ENCODE data around the gene ZW10.
"Not testable (repeated sequence)": the region's sequence is repeated elsewhere in the genome, so short reads cannot be mapped to it uniquely, and the experiment has no call there.

Gene ZW10, protein sequence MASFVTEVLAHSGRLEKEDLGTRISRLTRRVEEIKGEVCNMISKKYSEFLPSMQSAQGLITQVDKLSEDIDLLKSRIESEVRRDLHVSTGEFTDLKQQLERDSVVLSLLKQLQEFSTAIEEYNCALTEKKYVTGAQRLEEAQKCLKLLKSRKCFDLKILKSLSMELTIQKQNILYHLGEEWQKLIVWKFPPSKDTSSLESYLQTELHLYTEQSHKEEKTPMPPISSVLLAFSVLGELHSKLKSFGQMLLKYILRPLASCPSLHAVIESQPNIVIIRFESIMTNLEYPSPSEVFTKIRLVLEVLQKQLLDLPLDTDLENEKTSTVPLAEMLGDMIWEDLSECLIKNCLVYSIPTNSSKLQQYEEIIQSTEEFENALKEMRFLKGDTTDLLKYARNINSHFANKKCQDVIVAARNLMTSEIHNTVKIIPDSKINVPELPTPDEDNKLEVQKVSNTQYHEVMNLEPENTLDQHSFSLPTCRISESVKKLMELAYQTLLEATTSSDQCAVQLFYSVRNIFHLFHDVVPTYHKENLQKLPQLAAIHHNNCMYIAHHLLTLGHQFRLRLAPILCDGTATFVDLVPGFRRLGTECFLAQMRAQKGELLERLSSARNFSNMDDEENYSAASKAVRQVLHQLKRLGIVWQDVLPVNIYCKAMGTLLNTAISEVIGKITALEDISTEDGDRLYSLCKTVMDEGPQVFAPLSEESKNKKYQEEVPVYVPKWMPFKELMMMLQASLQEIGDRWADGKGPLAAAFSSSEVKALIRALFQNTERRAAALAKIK

DNA sequence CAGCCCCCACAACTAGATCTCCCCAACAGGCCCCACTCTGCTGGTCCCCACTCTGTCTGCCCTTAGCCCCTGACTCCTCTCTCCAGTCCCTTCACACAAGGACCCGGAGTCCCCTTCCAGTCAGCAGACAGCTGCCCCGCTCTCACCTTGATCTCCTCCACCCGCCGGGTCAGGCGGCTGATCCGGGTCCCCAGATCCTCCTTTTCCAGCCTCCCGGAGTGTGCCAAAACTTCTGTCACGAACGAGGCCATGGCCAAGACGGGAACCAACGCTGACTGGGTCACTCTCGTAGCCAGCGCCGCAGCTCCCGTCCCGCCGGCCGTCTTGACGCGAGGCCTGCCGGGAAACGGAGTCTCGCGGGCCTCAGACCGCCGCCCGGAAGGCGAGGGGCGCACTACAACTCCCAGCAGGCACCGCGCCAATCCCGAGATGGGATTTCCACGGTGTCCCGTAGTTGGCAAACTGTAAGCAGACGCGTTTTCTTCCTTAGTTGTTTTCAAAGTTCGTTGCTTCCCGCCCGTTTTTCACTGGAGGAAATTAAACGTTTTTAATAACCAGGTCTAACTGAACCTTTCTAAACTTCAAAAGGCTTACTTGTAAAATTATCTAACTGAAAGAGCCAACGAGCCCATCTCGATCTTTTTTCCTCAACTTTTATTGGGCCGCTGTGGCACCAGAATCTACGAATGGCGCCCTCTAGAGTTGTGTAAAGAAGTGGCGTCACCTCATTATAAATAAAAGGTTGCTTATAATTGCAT lies at the start of gene ZW10:
TSS of gene ZW10 (minus strand) at position 277 of the 758 bp plus-strand sequence. CDS start at position 251, 26 bp downstream.
- peak; percentile 99 for DNase-seq

DNA sequence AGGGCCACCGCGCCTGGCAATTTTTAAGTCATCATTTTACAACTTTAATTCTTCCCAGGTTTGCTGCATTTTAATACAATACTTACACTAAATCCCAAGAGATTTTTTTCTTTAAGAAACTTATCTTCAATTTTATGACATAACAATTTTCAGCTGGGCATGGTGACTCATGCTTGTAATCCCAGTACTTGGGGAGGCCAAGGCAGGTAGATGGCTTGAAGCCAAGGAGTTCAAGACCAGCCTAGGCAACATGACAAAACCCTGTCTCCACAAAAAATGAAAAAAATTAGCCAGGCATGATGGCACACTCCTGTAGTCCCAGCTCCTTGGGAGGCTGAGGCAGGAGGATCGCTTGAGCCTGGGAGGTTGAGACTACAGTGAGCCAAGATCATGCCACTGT lies 44.9 kb upstream of the ZW10 start:
- DNase-seq = no peak

DNA sequence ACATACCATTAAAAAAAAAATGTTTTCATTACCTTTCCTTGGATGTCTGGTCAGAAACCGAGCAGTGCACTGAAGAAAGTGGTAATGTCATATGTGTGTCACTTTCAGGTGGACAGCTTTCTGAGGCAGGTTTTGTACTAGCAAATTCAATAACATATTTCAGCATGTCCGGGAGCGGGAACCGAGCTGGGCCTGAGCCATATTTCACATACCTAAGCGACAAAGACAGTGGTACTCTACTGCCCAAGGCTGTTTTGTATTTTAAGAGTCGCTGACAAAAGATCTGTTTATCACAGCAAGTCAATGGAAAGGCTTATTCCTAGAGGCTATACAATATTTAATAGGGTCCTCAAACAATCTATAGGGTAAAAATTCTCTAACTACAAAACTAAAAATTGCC lies 44.1 kb upstream of the ZW10 start:
- no peak for DNase-seq

- DNase-seq = no peak
These were observed 43.7 kb upstream of the ZW10 start for GRCh38 chr11:113817162-113817561.

DNA sequence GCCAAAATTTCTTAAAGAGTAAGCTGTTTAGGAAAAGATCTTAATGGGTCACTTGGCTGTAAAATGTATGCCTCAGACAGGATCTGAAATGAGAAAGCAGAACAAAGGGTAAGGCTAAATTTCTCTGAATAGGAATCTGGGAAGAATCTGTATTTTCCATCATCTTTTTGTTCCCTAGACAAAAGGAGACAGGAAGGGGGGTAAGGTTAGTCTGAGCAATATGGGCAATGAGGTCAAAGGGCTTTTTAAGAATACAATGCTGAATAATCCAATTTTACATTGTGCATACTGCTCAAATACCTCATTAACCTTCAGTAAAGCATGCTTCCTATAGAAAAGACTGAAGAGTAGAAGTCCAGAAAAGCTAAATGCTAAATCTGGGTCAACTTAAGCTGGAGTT lies 40.7 kb upstream of the ZW10 start:
- no peak for DNase-seq

- DNase-seq = no peak
These were observed 35.4 kb upstream of the ZW10 start for GRCh38 chr11:113808931-113809330.

DNA sequence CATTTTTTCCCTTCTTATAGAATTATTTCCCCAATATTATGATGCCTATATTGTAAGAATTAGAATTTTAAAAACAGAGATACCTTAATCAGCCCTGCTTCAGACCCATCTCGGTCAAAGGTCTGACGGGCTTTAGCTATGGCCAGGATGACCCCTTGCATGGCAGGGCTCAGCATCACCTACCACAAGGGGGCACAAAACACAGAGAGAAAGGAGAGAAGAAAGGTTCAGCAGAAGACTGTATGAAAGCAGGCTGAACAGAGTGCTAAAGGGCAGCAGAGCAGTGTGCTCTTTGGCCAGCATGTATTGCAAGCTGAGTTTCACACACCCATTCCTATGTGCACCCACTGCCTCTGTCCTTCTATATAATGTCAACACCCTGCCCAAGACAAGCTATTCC lies 32.9 kb upstream of the ZW10 start:
- DNase-seq = no peak

DNA sequence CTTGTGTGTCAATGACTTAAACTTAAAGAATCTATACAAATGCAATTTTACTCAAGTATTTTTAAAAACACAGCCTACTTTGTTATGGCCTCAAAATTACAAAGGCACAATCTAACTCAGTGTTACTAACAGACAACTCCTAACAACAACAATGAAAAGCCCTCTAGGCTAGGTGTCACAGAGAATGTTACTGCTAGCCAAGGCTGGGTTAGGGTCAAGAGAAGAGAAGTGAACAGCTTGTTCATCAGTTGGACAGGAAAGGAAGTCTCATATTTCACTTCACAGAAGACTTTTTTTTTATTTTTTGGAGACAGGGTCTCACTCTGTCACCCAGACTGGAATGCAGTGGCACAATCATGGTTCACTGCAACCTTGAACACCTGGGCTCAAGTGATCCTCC lies 32.1 kb upstream of the ZW10 start:
- no peak for DNase-seq

GRCh38 chr11:113802621-113803020 lies 29.1 kb upstream of the ZW10 start:
- no peak for DNase-seq

GRCh38 chr11:113796663-113797259 lies 23.3 kb upstream of the ZW10 start:
- DNase-seq = peak; percentile 32

GRCh38 chr11:113789675-113790320 lies 16.3 kb upstream of the ZW10 start:
- DNase-seq = no peak

DNA sequence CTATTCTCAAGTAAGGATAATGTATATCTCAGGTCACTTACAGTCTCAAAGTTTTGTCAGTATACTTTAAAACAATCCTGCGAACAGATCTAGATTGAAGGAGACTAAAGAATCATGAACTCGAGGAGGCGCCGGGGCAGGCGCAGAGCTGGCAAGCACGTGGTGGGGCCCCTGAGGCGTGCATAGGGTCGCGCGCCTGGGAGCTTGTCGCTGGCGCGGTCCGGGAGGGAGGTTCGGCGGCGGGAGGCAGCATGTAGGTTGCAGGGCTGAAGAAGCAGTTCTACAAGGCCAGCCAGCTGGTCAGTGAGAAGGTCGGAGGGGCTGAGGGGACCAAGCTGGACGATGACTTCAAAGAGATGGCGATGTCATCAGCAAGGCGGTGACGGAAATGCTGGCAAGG lies 15.5 kb upstream of the ZW10 start:
- DNase-seq = not testable (repeated sequence)

DNA sequence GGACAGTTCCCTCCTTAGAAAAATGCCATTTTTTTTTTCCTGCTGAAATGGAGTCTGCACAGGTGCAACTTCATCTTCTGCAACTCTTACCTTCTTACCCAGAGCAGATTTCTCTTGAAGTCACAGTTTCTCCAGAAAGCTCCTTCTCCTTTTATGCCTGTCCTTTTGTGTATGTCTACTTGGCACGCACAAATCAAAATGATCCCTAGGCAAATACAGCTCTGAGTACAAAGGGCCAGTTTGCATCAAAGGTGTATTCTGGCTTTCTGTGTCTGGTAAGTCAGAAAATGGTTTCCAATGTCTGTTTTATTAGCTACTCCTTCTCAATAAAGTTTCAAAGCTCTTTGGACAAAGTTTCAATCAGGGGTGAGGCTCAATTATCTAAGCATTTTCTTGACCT lies 8.6 kb upstream of the ZW10 start:
- DNase-seq = no peak

GRCh38 chr11:113781682-113782081 lies 8.2 kb upstream of the ZW10 start:
- no peak for DNase-seq

GRCh38 chr11:113779496-113779895 lies 6.0 kb upstream of the ZW10 start, which contains the start of gene CLDN25:
CLDN25 (plus strand) TSS chr11:113779796; CDS start chr11:113779796, 0 bp downstream.
- no peak for DNase-seq

GRCh38 chr11:113778111-113778910 lies 4.8 kb upstream of the ZW10 start:
- DNase-seq = no peak

DNA sequence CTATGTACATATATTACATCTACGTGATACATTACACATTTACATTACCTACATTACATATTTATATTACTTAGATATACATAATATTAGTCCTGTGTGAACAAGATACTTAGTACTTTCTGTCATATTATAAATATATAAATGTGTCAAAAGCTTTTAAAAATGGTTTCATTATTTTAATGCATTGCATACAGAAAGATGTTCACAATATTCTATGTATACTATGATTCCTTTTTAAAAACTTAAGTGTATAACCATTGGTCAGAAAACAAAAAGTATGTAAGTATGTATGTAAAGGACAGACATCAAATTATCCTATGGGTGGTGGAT lies 647 bp upstream of the ZW10 start:
- no peak for DNase-seq

DNA sequence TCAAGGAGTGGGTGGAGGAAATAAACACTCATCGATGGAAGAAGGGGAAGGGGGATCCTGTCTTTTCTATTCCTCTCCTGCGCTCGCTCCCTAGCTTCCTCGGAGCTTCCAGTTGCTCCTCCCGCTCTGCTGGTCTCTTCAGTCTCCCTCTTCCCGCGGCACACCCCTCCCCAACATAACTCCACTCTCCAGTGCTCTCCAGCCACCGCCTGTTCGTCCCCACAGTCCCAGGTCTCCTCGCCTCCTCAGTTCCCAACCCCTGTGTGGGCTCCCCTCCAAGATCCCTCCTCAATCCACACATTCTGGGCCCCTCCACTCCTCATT lies 438 bp downstream of the ZW10 start:
- no peak for DNase-seq

GRCh38 chr11:113771964-113772363 lies 1.5 kb downstream of the ZW10 start:
- DNase-seq = no peak

GRCh38 chr11:113764527-113765219 lies 8.8 kb downstream of the ZW10 start:
- DNase-seq = no peak

- not testable (repeated sequence) for DNase-seq
These were observed 10.5 kb downstream of the ZW10 start for GRCh38 chr11:113763040-113763439.
